ENCODE results near the gene PSMB7.

Gene PSMB7

GRCh38 chr9:124403246-124403645 is 12.0 kb downstream of the PSMB7 start:
- TF ChIP-seq CTCF (IDR thresholded peaks at IDR 0.05; ENCODE audit: insufficient read depth, low read length, poor library complexity, severe bottlenecking): no peak
- Histone ChIP-seq H3K27me3 (replicated peaks; ENCODE audit: control insufficient read depth, insufficient read depth, low read length) (no peaks in the 10 kb centered on the region), H3K4me3 (replicated peaks; ENCODE audit: low read depth, low read length) (no peak overlapping the region), H3K36me3 (ENCODE audit: control insufficient read depth, insufficient read depth, low read length) (peaks cover 19% of the 10 kb centered on the region)
- no peak for DNase-seq (ENCODE audit: extremely low read depth, insufficient read length)

DNA sequence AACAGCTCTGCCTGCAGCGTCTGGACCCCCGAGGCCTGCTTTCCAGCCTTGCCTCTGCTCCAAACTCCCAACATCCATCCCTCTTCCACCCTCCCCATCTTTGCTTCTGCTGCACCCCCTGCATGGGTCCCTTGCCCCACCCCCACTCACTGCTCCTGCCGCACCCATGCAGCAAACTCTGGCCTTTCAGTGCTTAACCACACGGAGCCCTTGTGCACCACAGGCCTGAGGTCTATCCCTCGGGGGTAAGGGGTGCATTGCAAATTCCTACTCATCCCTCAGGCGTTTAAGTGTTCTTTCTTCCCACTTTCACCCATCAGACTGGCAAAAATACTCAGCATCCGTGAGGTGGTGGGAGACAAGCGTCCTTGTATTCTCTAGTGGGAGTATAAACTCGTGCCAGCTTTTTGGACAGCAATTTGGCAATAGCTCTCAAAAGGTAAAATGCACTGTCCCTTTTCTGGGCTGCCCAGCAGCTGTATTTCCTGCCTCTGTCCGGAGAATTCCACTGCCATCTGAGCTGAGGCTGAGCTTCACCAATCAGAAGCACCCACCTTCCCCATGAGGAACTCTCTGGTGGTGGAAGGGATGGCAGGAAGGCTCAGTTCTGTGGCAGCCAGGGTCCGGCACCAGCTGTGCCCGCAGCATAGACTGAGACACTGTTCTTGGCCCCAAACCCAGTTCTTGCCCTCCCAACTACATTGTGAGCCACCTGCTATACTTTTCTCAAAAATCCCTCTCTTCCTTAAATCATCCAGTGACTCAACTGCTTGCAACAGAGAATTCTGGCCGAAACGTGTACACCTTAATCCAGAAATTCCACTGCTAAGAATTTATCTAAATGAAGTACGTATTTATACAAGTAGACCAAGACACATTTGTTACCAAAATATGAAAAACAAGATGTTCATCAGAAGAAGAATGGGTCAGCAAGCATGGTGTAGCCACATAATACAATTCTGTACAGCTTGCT is 15.0 kb downstream of the PSMB7 start:
- peaks cover 16% of the 10 kb centered on the region for H3K36me3 ChIP-seq (ENCODE audit: control insufficient read depth, insufficient read depth, low read length)
- no peak for TF ChIP-seq CTCF (IDR thresholded peaks at IDR 0.05; ENCODE audit: insufficient read depth, low read length, poor library complexity, severe bottlenecking)
- H3K4me3 ChIP-seq (replicated peaks; ENCODE audit: low read depth, low read length): no peak overlapping the region

GRCh38 chr9:124399323-124399967 is 15.8 kb downstream of the PSMB7 start:
- TF ChIP-seq CTCF (IDR thresholded peaks at IDR 0.05; ENCODE audit: insufficient read depth, low read length, poor library complexity, severe bottlenecking): no peak
- Histone ChIP-seq H3K27me3 (replicated peaks; ENCODE audit: control insufficient read depth, insufficient read depth, low read length) (no peaks in the 10 kb centered on the region), H3K36me3 (ENCODE audit: control insufficient read depth, insufficient read depth, low read length) (peaks cover 15% of the 10 kb centered on the region), H3K4me3 (replicated peaks; ENCODE audit: low read depth, low read length) (no peak overlapping the region)
- DNase-seq (ENCODE audit: extremely low read depth, insufficient read length): no peak

More for the DNA sequence above, 15.0 kb downstream of the PSMB7 start:
- no peak for DNase-seq (ENCODE audit: extremely low read depth, insufficient read length)
- no peaks in the 10 kb centered on the region for H3K27me3 ChIP-seq (replicated peaks; ENCODE audit: control insufficient read depth, insufficient read depth, low read length)

GRCh38 chr9:124398191-124398935 is 16.9 kb downstream of the PSMB7 start:
- H3K4me3 ChIP-seq (replicated peaks; ENCODE audit: low read depth, low read length): no peak overlapping the region
- H3K36me3 ChIP-seq (ENCODE audit: control insufficient read depth, insufficient read depth, low read length): peaks cover 9% of the 10 kb centered on the region
- no peak for TF ChIP-seq CTCF (IDR thresholded peaks at IDR 0.05; ENCODE audit: insufficient read depth, low read length, poor library complexity, severe bottlenecking)
- DNase-seq (ENCODE audit: extremely low read depth, insufficient read length): no peak
- H3K27me3 ChIP-seq (replicated peaks; ENCODE audit: control insufficient read depth, insufficient read depth, low read length): no peaks in the 10 kb centered on the region

DNA sequence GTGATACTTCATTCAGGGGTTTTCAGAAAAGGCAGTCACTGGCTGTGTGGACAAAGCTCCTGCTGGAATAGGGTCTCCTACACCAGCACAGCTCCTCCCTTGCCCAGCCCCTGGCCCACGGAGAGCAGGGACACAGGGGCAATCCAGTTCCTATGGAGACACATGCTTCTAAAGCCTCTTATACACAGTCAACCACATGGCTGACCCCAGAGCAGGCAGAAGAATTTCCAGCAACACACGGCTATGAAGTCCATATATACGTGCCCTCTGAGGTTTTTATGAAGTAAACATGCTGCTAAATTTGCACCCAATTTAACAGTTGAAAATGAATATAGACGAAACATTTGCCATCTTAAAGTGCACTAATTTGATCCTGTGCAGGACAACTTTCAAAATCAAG is 19.4 kb downstream of the PSMB7 start:
- Histone ChIP-seq H3K4me3 (replicated peaks; ENCODE audit: low read depth, low read length) (no peak overlapping the region), H3K27me3 (replicated peaks; ENCODE audit: control insufficient read depth, insufficient read depth, low read length) (no peaks in the 10 kb centered on the region), H3K36me3 (ENCODE audit: control insufficient read depth, insufficient read depth, low read length) (peaks cover 12% of the 10 kb centered on the region)
- TF ChIP-seq CTCF (IDR thresholded peaks at IDR 0.05; ENCODE audit: insufficient read depth, low read length, poor library complexity, severe bottlenecking): no peak
- no peak for DNase-seq (ENCODE audit: extremely low read depth, insufficient read length)
